HCT116 (cell line): Measurements from ENCODE around the gene CMBL. TPM values are rescaled to one million over a fixed set of nuclear protein-coding genes. Genes with fewer than 3 reads are reported as not detected.

Source experiments
- ATAC-seq: fragments of 200-7000 bp; cut with Tn5 transposase; 2 replicates; pipeline ENCODE4 v1.9.1; 2020; ENCODE audit warnings: mild to moderate bottlenecking, moderate library complexity
- BruUV-seq: library from RNA; stranded (reverse); fragments of 400-500 nt; replicated peaks from 2 replicates; lab custom pipeline; 2021; lab: Mats Ljungman, UMichigan
- CTCF ChIA-PET: fragments of 300-600 bp; sonication (Branson Sonifier 250); formaldehyde crosslinking; loops from one replicate; lab custom pipeline; 2021; ENCODE audit warnings: antibody characterized with exemption; lab: Charles Lee
- POLR2A ChIA-PET: fragments of 300-600, 350-600 bp; sonication (Branson Sonifier 250); formaldehyde crosslinking; loops from one replicate; lab custom pipeline; 2021; ENCODE audit warnings: antibody characterized with exemption; lab: Charles Lee
- RAD21 ChIA-PET, 2 experiments: fragments of 300-600 bp; sonication (Branson Sonifier 250); formaldehyde crosslinking; loops; one replicate each; lab custom pipeline; 2023; ENCODE audit warnings: low total read pairs in 2 of 2; ENCODE audit not compliant: uncharacterized antibody in 2 of 2, unreplicated experiment in 2 of 2, low non-redundant PET in 1 of 2; lab: Charles Lee
- DNase-seq: peaks from one replicate; pipeline ENCODE4 v3.0.0-alpha.2; 2010; ENCODE audit warnings: low read depth, low spot score
- H2AFZ ChIP-seq: fragments of 200-600 bp; shearing (Covaris generic), sonication (generic); 2 replicates; pipeline ENCODE4 v1.6.1; 2017; ENCODE audit warnings: low read depth, mixed run types, mixed read lengths, antibody characterized with exemption, low read length; ENCODE audit not compliant: poor library complexity, severe bottlenecking
- H3K27ac ChIP-seq: 2 replicates; pipeline ENCODE4 v1.5.1; 2012; ENCODE audit warnings: low read depth, low read length
- H3K27me3 ChIP-seq: fragments of 200-600 bp; sonication (generic); 2 replicates; pipeline ENCODE4 v1.6.1; 2016; ENCODE audit warnings: mixed run types, low read length, mixed read lengths; ENCODE audit not compliant: insufficient read depth
- H3K36me3 ChIP-seq, 2 experiments: fragments of 200-500 bp in 1 of 2; fragments of 200-600 bp in 1 of 2; sonication (Bioruptor generic) in 1 of 2; sonication (generic) in 1 of 2; 2 replicates each; pipeline versions ENCODE4 v1.5.1 to v1.6.1; 2014 to 2016; ENCODE audit warnings: low read length in 2 of 2, inconsistent platforms in 1 of 2, mixed read lengths in 1 of 2, mixed run types in 1 of 2; ENCODE audit not compliant: insufficient read depth in 2 of 2, control insufficient read depth in 1 of 2
- H3K4me1 ChIP-seq, 2 experiments: fragments of 200-600 bp in 1 of 2; sonication (generic) in 1 of 2; 2 replicates each; pipeline versions ENCODE4 v1.5.1 to v1.6.1; 2012 to 2017; ENCODE audit warnings: low read length in 2 of 2, inconsistent platforms in 1 of 2, mild to moderate bottlenecking in 1 of 2, mixed read lengths in 1 of 2, mixed run types in 1 of 2, moderate library complexity in 1 of 2; ENCODE audit not compliant: insufficient read depth in 2 of 2, control insufficient read depth in 1 of 2
- H3K4me2 ChIP-seq: fragments of 200-600 bp; sonication (generic); 2 replicates; pipeline ENCODE4 v1.6.1; 2017; ENCODE audit warnings: mixed run types, low read length, mixed read lengths
- H3K4me3 ChIP-seq, 2 experiments: fragments of 200-600 bp in 1 of 2; sonication (generic) in 1 of 2; replicated peaks in 1 of 2; 2 replicates each; pipeline ENCODE4 v1.5.1; 2011 to 2016; ENCODE audit warnings: low read length in 2 of 2, control low read depth in 1 of 2, low read depth in 1 of 2, mild to moderate bottlenecking in 1 of 2, mixed read lengths in 1 of 2, mixed run types in 1 of 2
- H3K79me2 ChIP-seq: fragments of 200-600 bp; sonication (generic); 2 replicates; pipeline ENCODE4 v1.6.1; 2017; ENCODE audit warnings: mild to moderate bottlenecking, mixed run types, low read length, moderate library complexity, mixed read lengths; ENCODE audit not compliant: insufficient read depth
- H3K9ac ChIP-seq: fragments of 200-600 bp; sonication (generic); 2 replicates; pipeline ENCODE4 v1.6.1; 2016; ENCODE audit warnings: low read length, mixed read lengths
- H3K9me2 ChIP-seq: fragments of 200-600 bp; sonication (generic), shearing (Covaris generic); 2 replicates; pipeline ENCODE4 v1.6.1; 2017; ENCODE audit warnings: mixed run types, mild to moderate bottlenecking, moderate library complexity; ENCODE audit not compliant: insufficient read depth
- H3K9me3 ChIP-seq, 2 experiments: fragments of 200-500 bp in 1 of 2; fragments of 200-600 bp in 1 of 2; sonication (Bioruptor generic) in 1 of 2; sonication (generic) in 1 of 2; 2 replicates each; pipeline ENCODE4 v1.6.1; 2014 to 2017; ENCODE audit warnings: low read length in 2 of 2, mixed read lengths in 2 of 2, inconsistent platforms in 1 of 2, low read depth in 1 of 2, mild to moderate bottlenecking in 1 of 2, mixed run types in 1 of 2, moderate library complexity in 1 of 2; ENCODE audit not compliant: control insufficient read depth in 1 of 2, insufficient read depth in 1 of 2
- H4K20me1 ChIP-seq: fragments of 200-600 bp; sonication (generic), shearing (Covaris generic); 2 replicates; pipeline ENCODE4 v1.6.1; 2017; ENCODE audit warnings: mixed run types, mild to moderate bottlenecking, moderate library complexity; ENCODE audit not compliant: insufficient read depth
- CBX3 ChIP-seq: IDR thresholded peaks from 2 replicates; pipeline ENCODE4 v1.6.1; 2012; ENCODE audit warnings: low read depth
- EGR1 ChIP-seq: IDR thresholded peaks from 2 replicates; pipeline ENCODE4 v1.6.1; 2012; ENCODE audit warnings: low read depth
- EZH2phosphoT487 ChIP-seq: fragments of 200-600 bp; IDR thresholded peaks from 2 replicates; pipeline ENCODE4 v1.6.1; 2018; ENCODE audit warnings: antibody characterized with exemption, borderline replicate concordance
- FOSL1 ChIP-seq: IDR thresholded peaks from 2 replicates; pipeline ENCODE4 v1.6.1; 2012; ENCODE audit warnings: low read depth
- POLR2A ChIP-seq: IDR thresholded peaks from 2 replicates; pipeline ENCODE4 v1.7.0; 2011; ENCODE audit warnings: borderline replicate concordance; ENCODE audit not compliant: insufficient read depth, insufficient read length; ENCODE audit errors: extremely low read depth
- RAD21 ChIP-seq: IDR thresholded peaks from 2 replicates; pipeline ENCODE4 v1.6.1; 2012; ENCODE audit warnings: low read depth, mild to moderate bottlenecking
- SIN3A ChIP-seq: IDR thresholded peaks from 2 replicates; pipeline ENCODE4 v1.6.1; 2012; ENCODE audit warnings: low read depth
- SP1 ChIP-seq: IDR thresholded peaks from 2 replicates; pipeline ENCODE4 v1.6.1; 2012; ENCODE audit warnings: low read depth
- SRF ChIP-seq: IDR thresholded peaks from 2 replicates; pipeline ENCODE4 v1.6.1; 2012; ENCODE audit warnings: low read depth
- TCF7L2 ChIP-seq: IDR thresholded peaks from 2 replicates; pipeline ENCODE4 v1.7.0; 2011; ENCODE audit warnings: borderline replicate concordance, inconsistent platforms; ENCODE audit not compliant: insufficient read depth, insufficient read length; ENCODE audit errors: extremely low read depth
- ZNF274 ChIP-seq: fragments of 200-500 bp; sonication (Bioruptor generic); IDR thresholded peaks from 2 replicates; pipeline ENCODE4 v1.6.1; 2014; ENCODE audit warnings: mild to moderate bottlenecking, low read depth, low read length, inconsistent platforms
- intact Hi-C: fragments of 100-400 bp; cut with micrococcal nuclease; formaldehyde crosslinking; loops from 2 replicates; pipeline ENCODE4 v1.10.0; 2022
- total RNA-seq: library from RNA; stranded (reverse); gene quantifications from one replicate; pipeline ENCODE4 v1.2.1, GENCODE V29; 2021; ENCODE audit not compliant: unreplicated experiment
- TF ChIP-seq, protein P1 (sequence below): IDR thresholded peaks from 2 replicates; pipeline ENCODE4 v1.6.1; 2012
- TF ChIP-seq, protein P2 (sequence below), 3 experiments: fragments of 200-600 bp in 1 of 3; sonication (generic) in 1 of 3; IDR thresholded peaks in 2 of 3; conservative IDR thresholded peaks in 1 of 3; 2 replicates each; pipeline ENCODE4 v1.5.1; 2012 to 2017; ENCODE audit warnings: low read depth in 2 of 3, low read length in 2 of 3, antibody characterized with exemption in 1 of 3, borderline replicate concordance in 1 of 3, control low read depth in 1 of 3, mild to moderate bottlenecking in 1 of 3, mixed read lengths in 1 of 3, mixed run types in 1 of 3, moderate library complexity in 1 of 3; ENCODE audit not compliant: insufficient read depth in 1 of 3
- TF ChIP-seq, protein P3 (sequence below): IDR thresholded peaks from 2 replicates; pipeline ENCODE4 v1.6.1; 2012

Gene CMBL
- total RNA-seq, 1 experiment from 2014 or later, result 51.0 TPM

DNA sequence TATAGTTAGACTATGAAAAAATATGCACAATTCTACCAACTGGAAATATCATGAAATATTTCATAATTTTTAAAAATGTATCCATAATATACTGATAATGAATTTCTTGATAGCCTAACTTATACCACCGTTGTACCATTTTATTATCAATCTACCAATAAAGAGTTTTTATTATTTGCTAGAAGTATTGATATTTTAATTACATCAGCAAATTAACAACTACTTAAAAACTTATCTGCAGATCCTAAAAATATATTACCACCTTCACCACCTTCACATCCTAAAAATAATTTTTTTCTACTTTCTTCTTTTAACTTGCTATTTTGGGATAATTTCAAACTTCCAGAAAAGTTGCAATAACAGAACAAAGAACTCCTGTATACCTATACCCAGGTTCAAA, 79.4 kb downstream of the CMBL start:
- ATAC-seq (no peak), DNase-seq (no peak)
- Histone ChIP-seq H3K27ac (no peak overlapping the region), H3K79me2 (no peaks in the 10 kb centered on the region), H2AFZ (no peak overlapping the region), H3K36me3 (no peaks in the 10 kb centered on the region), H3K9me3 (no peaks in the 10 kb centered on the region), H3K9ac (no peak overlapping the region), H3K4me3 (no peak overlapping the region), H4K20me1 (no peaks in the 10 kb centered on the region), H3K4me1 (peaks cover 6% of the 10 kb centered on the region in 2 experiments), H3K27me3 (no peaks in the 10 kb centered on the region), H3K9me2 (no peaks in the 10 kb centered on the region), H3K4me2 (no peak overlapping the region)
- ChIA-PET CTCF (no interaction called here), POLR2A (no interaction called here), RAD21 (no interaction called here)
- intact Hi-C loops, result no loop called here
- no TSS peak for BruUV-seq
- TF ChIP-seq, protein P1, sequence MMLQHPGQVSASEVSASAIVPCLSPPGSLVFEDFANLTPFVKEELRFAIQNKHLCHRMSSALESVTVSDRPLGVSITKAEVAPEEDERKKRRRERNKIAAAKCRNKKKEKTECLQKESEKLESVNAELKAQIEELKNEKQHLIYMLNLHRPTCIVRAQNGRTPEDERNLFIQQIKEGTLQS, result no peak
- TF ChIP-seq EGR1 (no peak), POLR2A (no peak), SP1 (no peak), EZH2phosphoT487 (no peak), FOSL1 (no peak), SRF (no peak), SIN3A (no peak), RAD21 (no peak), TCF7L2 (no peak), CBX3 (no peak), ZNF274 (no peak)
- TF ChIP-seq, protein P2, sequence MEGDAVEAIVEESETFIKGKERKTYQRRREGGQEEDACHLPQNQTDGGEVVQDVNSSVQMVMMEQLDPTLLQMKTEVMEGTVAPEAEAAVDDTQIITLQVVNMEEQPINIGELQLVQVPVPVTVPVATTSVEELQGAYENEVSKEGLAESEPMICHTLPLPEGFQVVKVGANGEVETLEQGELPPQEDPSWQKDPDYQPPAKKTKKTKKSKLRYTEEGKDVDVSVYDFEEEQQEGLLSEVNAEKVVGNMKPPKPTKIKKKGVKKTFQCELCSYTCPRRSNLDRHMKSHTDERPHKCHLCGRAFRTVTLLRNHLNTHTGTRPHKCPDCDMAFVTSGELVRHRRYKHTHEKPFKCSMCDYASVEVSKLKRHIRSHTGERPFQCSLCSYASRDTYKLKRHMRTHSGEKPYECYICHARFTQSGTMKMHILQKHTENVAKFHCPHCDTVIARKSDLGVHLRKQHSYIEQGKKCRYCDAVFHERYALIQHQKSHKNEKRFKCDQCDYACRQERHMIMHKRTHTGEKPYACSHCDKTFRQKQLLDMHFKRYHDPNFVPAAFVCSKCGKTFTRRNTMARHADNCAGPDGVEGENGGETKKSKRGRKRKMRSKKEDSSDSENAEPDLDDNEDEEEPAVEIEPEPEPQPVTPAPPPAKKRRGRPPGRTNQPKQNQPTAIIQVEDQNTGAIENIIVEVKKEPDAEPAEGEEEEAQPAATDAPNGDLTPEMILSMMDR (IDR thresholded peaks at IDR 0.05 in 2 of 3, conservative IDR thresholded peaks at IDR 0.05 in 1 of 3; ENCODE audit: borderline replicate concordance in 1 of 3, insufficient read depth in 1 of 3, low read depth in 2 of 3, low read length in 2 of 3), result no peak
- TF ChIP-seq, protein P3, sequence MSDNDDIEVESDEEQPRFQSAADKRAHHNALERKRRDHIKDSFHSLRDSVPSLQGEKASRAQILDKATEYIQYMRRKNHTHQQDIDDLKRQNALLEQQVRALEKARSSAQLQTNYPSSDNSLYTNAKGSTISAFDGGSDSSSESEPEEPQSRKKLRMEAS, result no peak

Other genes starting within 250 kb of the CMBL start
- 19.0 TPM for gene ATPSCKMT, start 58.0 kb downstream of the CMBL start, total RNA-seq
- gene CCT5, start 57.6 kb downstream of the CMBL start, total RNA-seq, result 489 TPM
- gene MARCHF6, start 45.8 kb upstream of the CMBL start, total RNA-seq, result 144 TPM
- 0.66 TPM for gene ROPN1L, start 134.0 kb upstream of the CMBL start, total RNA-seq